ENCODE results near the gene OR51D1. TPM values are rescaled to one million over a fixed set of nuclear protein-coding genes. Genes with fewer than 3 reads are reported as not detected.

The OR51D1 gene
- polyA plus RNA-seq, 1 donor (not counting 4 experiments of a cell fraction or from before 2014, with no cell fraction given): not detected

DNA sequence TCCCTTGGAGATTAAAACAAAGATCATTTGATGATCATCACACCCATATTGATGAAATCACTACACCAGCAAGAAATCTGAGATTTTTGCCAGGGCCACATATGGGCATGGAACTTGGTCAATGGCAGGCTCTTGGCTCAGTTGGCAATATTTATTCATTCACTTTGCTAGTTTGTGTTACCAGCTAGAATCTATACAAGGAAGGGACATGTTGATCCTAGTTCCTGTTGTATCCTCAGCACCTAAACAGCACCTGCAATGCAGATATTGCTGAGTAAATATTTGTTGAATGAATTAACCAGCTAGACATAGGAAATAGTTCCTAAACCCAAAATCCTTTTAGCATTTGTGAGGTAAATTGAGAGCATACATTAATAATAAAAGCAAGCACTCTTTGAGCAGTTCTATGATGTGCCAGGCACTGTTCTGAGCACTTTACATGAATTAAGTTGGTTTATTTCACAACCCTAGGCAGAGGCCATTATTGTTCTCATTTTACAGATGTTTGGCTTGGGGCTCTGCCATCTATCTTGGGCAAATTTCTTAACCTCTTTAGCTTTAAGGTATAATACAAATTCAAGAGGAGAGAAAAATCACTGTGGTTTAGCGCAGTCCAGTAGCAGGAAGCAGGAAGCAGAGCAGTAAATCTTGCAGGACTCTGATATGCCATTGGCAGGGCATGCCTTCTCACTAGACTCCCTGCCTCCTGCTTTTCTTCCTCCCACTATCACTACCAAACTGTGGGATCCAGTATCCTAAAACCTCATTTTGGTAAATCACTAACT, 30.9 kb upstream of the OR51D1 start:
- peak overlapping the region; percentile 87 for H3K4me2 ChIP-seq (ENCODE audit: control insufficient read depth, extremely low read depth, insufficient read depth, low read depth, low read length)
- DNase-seq (ENCODE audit: low read depth, low spot score) (no peak), FAIRE-seq (no peak)
- TF ChIP-seq EZH2 (IDR thresholded peaks at IDR 0.05; ENCODE audit: low read length): no peak
- TF ChIP-seq, protein P1, sequence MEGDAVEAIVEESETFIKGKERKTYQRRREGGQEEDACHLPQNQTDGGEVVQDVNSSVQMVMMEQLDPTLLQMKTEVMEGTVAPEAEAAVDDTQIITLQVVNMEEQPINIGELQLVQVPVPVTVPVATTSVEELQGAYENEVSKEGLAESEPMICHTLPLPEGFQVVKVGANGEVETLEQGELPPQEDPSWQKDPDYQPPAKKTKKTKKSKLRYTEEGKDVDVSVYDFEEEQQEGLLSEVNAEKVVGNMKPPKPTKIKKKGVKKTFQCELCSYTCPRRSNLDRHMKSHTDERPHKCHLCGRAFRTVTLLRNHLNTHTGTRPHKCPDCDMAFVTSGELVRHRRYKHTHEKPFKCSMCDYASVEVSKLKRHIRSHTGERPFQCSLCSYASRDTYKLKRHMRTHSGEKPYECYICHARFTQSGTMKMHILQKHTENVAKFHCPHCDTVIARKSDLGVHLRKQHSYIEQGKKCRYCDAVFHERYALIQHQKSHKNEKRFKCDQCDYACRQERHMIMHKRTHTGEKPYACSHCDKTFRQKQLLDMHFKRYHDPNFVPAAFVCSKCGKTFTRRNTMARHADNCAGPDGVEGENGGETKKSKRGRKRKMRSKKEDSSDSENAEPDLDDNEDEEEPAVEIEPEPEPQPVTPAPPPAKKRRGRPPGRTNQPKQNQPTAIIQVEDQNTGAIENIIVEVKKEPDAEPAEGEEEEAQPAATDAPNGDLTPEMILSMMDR (optimal IDR thresholded peaks at IDR 0.05 in 1 of 3, IDR thresholded peaks at IDR 0.05 in 1 of 3, conservative IDR thresholded peaks at IDR 0.05 in 1 of 3; ENCODE audit: extremely low read depth in 1 of 3, insufficient read depth in 2 of 3, low read length in 3 of 3): no peak
- dilution Hi-C loops (cut with MboI; ENCODE audit: extremely low pct_ligation_motif_present, low sequenced_read_pairs): no loop called here
- no peak overlapping the region for H3K4me3 ChIP-seq (ENCODE audit: control insufficient read depth in 2 of 3, extremely low read depth in 1 of 3, insufficient read depth in 2 of 3, low read depth in 1 of 3, low read length in 3 of 3)
- H2AFZ ChIP-seq (ENCODE audit: control insufficient read depth, low read length): no peak overlapping the region
- H3K79me2 ChIP-seq (ENCODE audit: control insufficient read depth, insufficient read depth, low read length): no peaks in the 10 kb centered on the region
- no peaks in the 10 kb centered on the region for H3K9me3 ChIP-seq (ENCODE audit: control insufficient read depth, low read depth, low read length)
- H3K27me3 ChIP-seq (ENCODE audit: control insufficient read depth, extremely low read depth, insufficient read depth, low read length): no peaks in the 10 kb centered on the region
- no peak overlapping the region for H3K27ac ChIP-seq (ENCODE audit: control insufficient read depth, insufficient read depth, low read length)
- no peaks in the 10 kb centered on the region for H4K20me1 ChIP-seq (ENCODE audit: control insufficient read depth, extremely low read depth, insufficient read depth, low read length)
- H3K4me1 ChIP-seq (ENCODE audit: control insufficient read depth, extremely low read depth, insufficient read depth, low read length): peaks cover 7% of the 10 kb centered on the region
- peaks cover 0 to 10% of the 10 kb centered on the region in 2 experiments for H3K36me3 ChIP-seq (ENCODE audit: control insufficient read depth in 2 of 2, extremely low read depth in 1 of 2, insufficient read depth in 2 of 2, low read length in 2 of 2)
- H3K9ac ChIP-seq (ENCODE audit: control insufficient read depth, extremely low read depth, insufficient read depth, low read length): no peak overlapping the region
- H3K9me1 ChIP-seq (ENCODE audit: control insufficient read depth, extremely low read depth, insufficient read depth, low read length): no peaks in the 10 kb centered on the region

DNA sequence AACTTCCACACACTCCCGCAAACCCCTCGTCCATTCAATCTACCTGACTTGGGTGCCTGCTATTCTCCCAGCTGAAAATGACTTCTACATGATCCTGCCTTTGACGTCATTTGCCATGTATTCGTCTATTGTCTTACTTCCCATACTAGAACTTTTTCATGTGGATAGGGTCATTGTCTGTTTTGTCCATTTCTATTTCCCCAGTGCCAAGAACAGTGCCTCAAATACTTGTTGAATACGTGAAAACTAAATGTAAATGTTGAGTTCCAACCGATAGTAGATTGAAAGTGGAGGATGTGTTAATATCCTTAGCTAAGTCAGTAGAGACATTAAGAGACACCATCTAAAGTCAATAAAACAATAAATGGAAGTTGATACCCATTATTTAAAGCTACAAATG, 30.2 kb upstream of the OR51D1 start:
- H3K4me1 ChIP-seq (ENCODE audit: control insufficient read depth, extremely low read depth, insufficient read depth, low read length): peaks cover 7% of the 10 kb centered on the region
- H3K9me3 ChIP-seq (ENCODE audit: control insufficient read depth, low read depth, low read length): no peaks in the 10 kb centered on the region
- peak overlapping the region; percentile 82 for H3K9ac ChIP-seq (ENCODE audit: control insufficient read depth, extremely low read depth, insufficient read depth, low read length)
- TF ChIP-seq EZH2 (IDR thresholded peaks at IDR 0.05; ENCODE audit: low read length): no peak
- TF ChIP-seq, protein P1 (optimal IDR thresholded peaks at IDR 0.05 in 1 of 3, IDR thresholded peaks at IDR 0.05 in 1 of 3, conservative IDR thresholded peaks at IDR 0.05 in 1 of 3; ENCODE audit: extremely low read depth in 1 of 3, insufficient read depth in 2 of 3, low read length in 3 of 3): no peak
- H3K27me3 ChIP-seq (ENCODE audit: control insufficient read depth, extremely low read depth, insufficient read depth, low read length): no peaks in the 10 kb centered on the region
- no peak for DNase-seq (ENCODE audit: low read depth, low spot score)
- no peaks in the 10 kb centered on the region for H3K9me1 ChIP-seq (ENCODE audit: control insufficient read depth, extremely low read depth, insufficient read depth, low read length)
- H4K20me1 ChIP-seq (ENCODE audit: control insufficient read depth, extremely low read depth, insufficient read depth, low read length): no peaks in the 10 kb centered on the region
- H2AFZ ChIP-seq (ENCODE audit: control insufficient read depth, low read length): peak overlapping the region; percentile 90
- peak overlapping the region; percentile 72 to 74 (median 73) for H3K4me3 ChIP-seq (ENCODE audit: control insufficient read depth in 2 of 3, extremely low read depth in 1 of 3, insufficient read depth in 2 of 3, low read depth in 1 of 3, low read length in 3 of 3)
- no peak for FAIRE-seq
- H3K4me2 ChIP-seq (ENCODE audit: control insufficient read depth, extremely low read depth, insufficient read depth, low read depth, low read length): peak overlapping the region; percentile 87
- peaks cover 0 to 4% of the 10 kb centered on the region in 2 experiments for H3K36me3 ChIP-seq (ENCODE audit: control insufficient read depth in 2 of 2, extremely low read depth in 1 of 2, insufficient read depth in 2 of 2, low read length in 2 of 2)
- H3K79me2 ChIP-seq (ENCODE audit: control insufficient read depth, insufficient read depth, low read length): no peaks in the 10 kb centered on the region
- dilution Hi-C loops (cut with MboI; ENCODE audit: extremely low pct_ligation_motif_present, low sequenced_read_pairs): no loop called here
- H3K27ac ChIP-seq (ENCODE audit: control insufficient read depth, insufficient read depth, low read length): no peak overlapping the region

All from keratinocyte (primary cell).